GM19240 (cell line): ENCODE data around the gene SAT1.

ENCODE experiments used
- DNase-seq: peaks from one replicate; pipeline ENCODE4 v3.0.0; 2011; ENCODE audit warnings: low spot score; ENCODE audit not compliant: insufficient read length

Gene SAT1

GRCh38 chrX:23776363-23776762 is 6.6 kb upstream of the SAT1 start:
- no peak for DNase-seq

GRCh38 chrX:23779025-23779424 is 3.9 kb upstream of the SAT1 start:
- DNase-seq = no peak

GRCh38 chrX:23782455-23782854 is 518 bp upstream of the SAT1 start:
- DNase-seq = no peak

- no peak for DNase-seq
Measured at GRCh38 chrX:23783589-23784469, 856 bp downstream of the SAT1 start.

- DNase-seq = no peak
Measured at GRCh38 chrX:23784470-23785331, 1.7 kb downstream of the SAT1 start.

- no peak for DNase-seq
Measured at GRCh38 chrX:23785580-23785979, 2.6 kb downstream of the SAT1 start.

- DNase-seq = no peak
Measured at GRCh38 chrX:23786268-23786815, 3.4 kb downstream of the SAT1 start.

GRCh38 chrX:23787745-23788118 is 4.8 kb downstream of the SAT1 start:
- DNase-seq = no peak

- no peak for DNase-seq
Measured at GRCh38 chrX:23788521-23788920, 5.5 kb downstream of the SAT1 start.

GRCh38 chrX:23788946-23789345 is 6.0 kb downstream of the SAT1 start:
- DNase-seq = no peak

GRCh38 chrX:23789386-23790154 is 6.6 kb downstream of the SAT1 start:
- no peak for DNase-seq

GRCh38 chrX:23790155-23790497 is 7.2 kb downstream of the SAT1 start:
- DNase-seq = no peak

- DNase-seq = no peak
Measured at GRCh38 chrX:23792861-23793553, 10.0 kb downstream of the SAT1 start.

GRCh38 chrX:23795221-23795620 is 12.2 kb downstream of the SAT1 start:
- no peak for DNase-seq

GRCh38 chrX:23797371-23798128 is 14.6 kb downstream of the SAT1 start:
- no peak for DNase-seq

GRCh38 chrX:23799469-23800065 is 16.6 kb downstream of the SAT1 start:
- no peak for DNase-seq

GRCh38 chrX:23802431-23802830 is 19.5 kb downstream of the SAT1 start:
- no peak for DNase-seq

GRCh38 chrX:23803931-23804381 is 21.0 kb downstream of the SAT1 start:
- no peak for DNase-seq

- DNase-seq = no peak
Measured at GRCh38 chrX:23804578-23804977, 21.6 kb downstream of the SAT1 start.

GRCh38 chrX:23805389-23805788 is 22.4 kb downstream of the SAT1 start:
- DNase-seq = no peak
